Measurements from ENCODE around the gene NCKIPSD. TPM values are rescaled to one million over a fixed set of nuclear protein-coding genes. Genes with fewer than 3 reads are reported as not detected.

The NCKIPSD gene
- total RNA-seq, 1 experiment from 2014 or later: 36.9 TPM

DNA sequence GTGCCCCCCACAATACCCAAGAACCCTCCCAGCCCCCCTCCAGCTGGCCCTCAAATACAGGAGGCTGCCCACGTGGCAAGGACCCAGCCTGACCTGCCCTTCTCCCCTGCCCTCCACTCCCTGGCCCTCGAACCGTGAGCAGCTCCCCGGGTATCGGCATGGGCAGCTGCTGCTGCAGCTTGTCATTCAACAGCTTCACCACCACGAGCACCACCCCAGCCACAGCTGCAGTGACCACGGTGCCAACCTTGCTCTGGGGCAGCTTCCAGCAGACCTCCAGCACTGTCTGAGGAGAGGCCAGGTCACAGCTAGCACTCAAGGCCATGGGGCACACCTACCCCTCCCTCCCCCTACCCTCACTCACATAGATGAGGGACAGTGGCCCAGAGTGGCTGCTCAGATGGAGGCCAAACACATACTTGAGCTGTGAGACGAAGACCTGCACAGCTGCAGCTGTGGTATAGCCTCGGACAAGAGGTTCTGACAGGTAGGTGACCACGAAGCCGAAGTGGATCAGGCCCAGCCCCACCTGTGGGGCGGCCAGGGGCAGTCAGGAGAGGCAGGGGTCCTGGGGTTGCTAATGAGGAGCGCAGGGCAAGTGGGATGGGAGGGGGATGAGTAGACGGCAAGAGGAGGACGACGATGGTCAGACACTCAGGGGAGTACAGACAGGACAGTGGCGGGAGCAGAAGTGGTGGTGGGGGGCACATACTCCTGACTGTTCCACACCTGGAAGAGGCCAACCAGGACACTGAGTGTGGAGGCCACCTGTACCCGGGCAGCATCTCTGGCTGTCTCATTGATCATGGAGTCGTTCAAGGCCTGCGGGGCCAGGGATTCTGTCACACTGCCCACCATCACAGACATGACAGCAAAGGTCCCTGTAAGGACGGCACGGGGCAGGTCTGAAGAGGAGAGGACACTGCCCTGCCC, 53.9 kb downstream of the NCKIPSD start:
- Histone ChIP-seq H3K4me2 (ENCODE audit: low read length) (no peak overlapping the region), H3K79me2 (ENCODE audit: insufficient read depth, low read length) (peaks cover 12% of the 10 kb centered on the region; the same call in 1 of the 2 replicates), H3K4me1 (ENCODE audit: control insufficient read depth in 1 of 2, insufficient read depth in 2 of 2, low read length in 2 of 2) (peaks cover 11 to 22% of the 10 kb centered on the region in 2 experiments), H3K9ac (ENCODE audit: low read length) (no peak overlapping the region), H3K9me3 (ENCODE audit: control insufficient read depth in 1 of 2, insufficient read depth in 1 of 2, low read depth in 1 of 2, low read length in 2 of 2) (no peaks in the 10 kb centered on the region), H3K36me3 (ENCODE audit: control insufficient read depth in 1 of 2, insufficient read depth in 2 of 2, low read length in 2 of 2) (peaks cover 20 to 39% of the 10 kb centered on the region in 2 experiments; a peak in 3 of 4 replicates), H2AFZ (ENCODE audit: low read depth, low read length, poor library complexity, severe bottlenecking) (no peak overlapping the region), H3K27me3 (ENCODE audit: insufficient read depth, low read length) (no peaks in the 10 kb centered on the region), H3K4me3 (replicated peaks in 1 of 2; ENCODE audit: low read depth in 1 of 2, low read length in 2 of 2) (no peak overlapping the region), H3K27ac (ENCODE audit: low read depth, low read length) (no peak overlapping the region), H4K20me1 (ENCODE audit: insufficient read depth) (no peaks in the 10 kb centered on the region), H3K9me2 (ENCODE audit: insufficient read depth) (no peaks in the 10 kb centered on the region)
- no TSS peak for BruUV-seq (replicated peaks)
- DNase-seq (ENCODE audit: low read depth, low spot score) (no peak), ATAC-seq (no peak)
- ChIA-PET CTCF (no interaction called here), POLR2A (interaction anchor here (0.6 to 0.7 kb wide), 2 partner anchors 86 to 288 kb away, joined by 3 read pairs; no protein-coding TSS in a partner anchor), RAD21 (ENCODE audit: low non-redundant PET in 1 of 2, low total read pairs in 2 of 2, uncharacterized antibody in 2 of 2, unreplicated experiment in 2 of 2) (no interaction called here)
- intact Hi-C loops (cut with micrococcal nuclease): no loop called here
- TF ChIP-seq ZFX (IDR thresholded peaks at IDR 0.05) (no peak), RAD21 (IDR thresholded peaks at IDR 0.05; ENCODE audit: low read depth) (no peak), EZH2phosphoT487 (IDR thresholded peaks at IDR 0.05; ENCODE audit: borderline replicate concordance) (no peak), FOSL1 (IDR thresholded peaks at IDR 0.05; ENCODE audit: low read depth) (no peak), CEBPB (IDR thresholded peaks at IDR 0.05; ENCODE audit: low read depth) (no peak), SP1 (IDR thresholded peaks at IDR 0.05; ENCODE audit: low read depth) (no peak), POLR2AphosphoS5 (IDR thresholded peaks at IDR 0.05; ENCODE audit: low read depth, low read length) (no peak), TCF7L2 (IDR thresholded peaks at IDR 0.05; ENCODE audit: borderline replicate concordance, extremely low read depth, insufficient read depth, insufficient read length) (no peak), JUND (IDR thresholded peaks at IDR 0.05) (no peak), SRF (IDR thresholded peaks at IDR 0.05; ENCODE audit: low read depth) (no peak), POLR2A (IDR thresholded peaks at IDR 0.05; ENCODE audit: borderline replicate concordance, extremely low read depth, insufficient read depth, insufficient read length) (no peak)
- TF ChIP-seq, protein P1, sequence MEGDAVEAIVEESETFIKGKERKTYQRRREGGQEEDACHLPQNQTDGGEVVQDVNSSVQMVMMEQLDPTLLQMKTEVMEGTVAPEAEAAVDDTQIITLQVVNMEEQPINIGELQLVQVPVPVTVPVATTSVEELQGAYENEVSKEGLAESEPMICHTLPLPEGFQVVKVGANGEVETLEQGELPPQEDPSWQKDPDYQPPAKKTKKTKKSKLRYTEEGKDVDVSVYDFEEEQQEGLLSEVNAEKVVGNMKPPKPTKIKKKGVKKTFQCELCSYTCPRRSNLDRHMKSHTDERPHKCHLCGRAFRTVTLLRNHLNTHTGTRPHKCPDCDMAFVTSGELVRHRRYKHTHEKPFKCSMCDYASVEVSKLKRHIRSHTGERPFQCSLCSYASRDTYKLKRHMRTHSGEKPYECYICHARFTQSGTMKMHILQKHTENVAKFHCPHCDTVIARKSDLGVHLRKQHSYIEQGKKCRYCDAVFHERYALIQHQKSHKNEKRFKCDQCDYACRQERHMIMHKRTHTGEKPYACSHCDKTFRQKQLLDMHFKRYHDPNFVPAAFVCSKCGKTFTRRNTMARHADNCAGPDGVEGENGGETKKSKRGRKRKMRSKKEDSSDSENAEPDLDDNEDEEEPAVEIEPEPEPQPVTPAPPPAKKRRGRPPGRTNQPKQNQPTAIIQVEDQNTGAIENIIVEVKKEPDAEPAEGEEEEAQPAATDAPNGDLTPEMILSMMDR (IDR thresholded peaks at IDR 0.05 in 2 of 3, conservative IDR thresholded peaks at IDR 0.05 in 1 of 3; ENCODE audit: borderline replicate concordance in 1 of 3, insufficient read depth in 1 of 3, low read depth in 2 of 3, low read length in 2 of 3): no peak
- TF ChIP-seq, protein P2, sequence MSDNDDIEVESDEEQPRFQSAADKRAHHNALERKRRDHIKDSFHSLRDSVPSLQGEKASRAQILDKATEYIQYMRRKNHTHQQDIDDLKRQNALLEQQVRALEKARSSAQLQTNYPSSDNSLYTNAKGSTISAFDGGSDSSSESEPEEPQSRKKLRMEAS (IDR thresholded peaks at IDR 0.05): no peak
